Left lung (tissue), 10 donors: Measurements from ENCODE around the gene IL16. TPM values are rescaled to one million over a fixed set of nuclear protein-coding genes. Genes with fewer than 3 reads are reported as not detected.
A peak's percentile ranks its signal among the peaks of the same experiment; 100 is the strongest.

Experiments used
- ATAC-seq: fragments of 200-7000 bp; cut with Tn5 transposase; one replicate; pipeline ENCODE4 v1.9.1; 2020; ENCODE audit warnings: moderate library complexity
- DNase-seq, 4 donors: peaks; one replicate each; pipeline ENCODE4 v3.0.0-alpha.2; 2013 to 2020
- H3K27ac ChIP-seq, 2 donors: fragments of 200-600 bp; sonication (generic) in 1 of 2; one replicate each; pipeline versions ENCODE4 v1.5.0 to v1.8.0; 2020 to 2021
- H3K27me3 ChIP-seq, 2 donors: fragments of 200-600 bp; sonication (generic) in 1 of 2; one replicate each; pipeline versions ENCODE4 v1.5.0 to v1.8.0; 2020 to 2021
- H3K36me3 ChIP-seq, 2 donors: fragments of 200-600 bp; sonication (generic) in 1 of 2; one replicate each; pipeline versions ENCODE4 v1.5.0 to v1.8.0; 2020 to 2021
- H3K4me1 ChIP-seq, 2 donors: fragments of 200-600 bp; one replicate each; pipeline ENCODE4 v1.8.0; 2021
- H3K4me3 ChIP-seq, 2 donors: fragments of 200-600 bp; sonication (generic) in 1 of 2; one replicate each; pipeline versions ENCODE4 v1.5.0 to v1.8.0; 2020 to 2021; ENCODE audit warnings: mild to moderate bottlenecking in 1 of 2
- H3K9me3 ChIP-seq, 2 donors: fragments of 200-600 bp; sonication (generic) in 1 of 2; one replicate each; pipeline versions ENCODE4 v1.5.0 to v1.8.0; 2020 to 2021
- intact Hi-C, 2 donors: fragments of 100-400 bp; cut with DNase I; formaldehyde crosslinking; loops; one replicate each; pipeline versions ENCODE4 v1.11.2 to v1.14.2; 2022
- polyA plus RNA-seq, 6 donors: library from polyadenylated mRNA; unstranded; fragments of 120-200 nt; gene quantifications; one replicate each; pipeline ENCODE4 v1.2.1, GENCODE V29; 2013; ENCODE audit not compliant: insufficient read length in 6 of 6
- total RNA-seq, 2 donors: library from RNA; stranded (reverse); fragmentation: NEBNext Ultra II Directional; extraction: Animal tissue kit (Norgen Biotek cat#: 25700); gene quantifications; one replicate each; pipeline ENCODE4 v1.2.1, GENCODE V29; 2021
- TF ChIP-seq, protein P1 (sequence below), 2 donors: fragments of 200-600 bp; sonication (generic) in 1 of 2; IDR thresholded peaks; one replicate each; pipeline versions ENCODE4 v1.5.0 to v1.8.0; 2021; ENCODE audit warnings: antibody characterized with exemption in 2 of 2
- donor health status: DM: no; HTN: yes; CAD: no.
- donor health status: DM: no; HTN: no; CAD: no.

IL16 gene
- total and polyA plus RNA-seq, 8 donors = 11.4 to 34.3 (median 14.9) TPM

DNA sequence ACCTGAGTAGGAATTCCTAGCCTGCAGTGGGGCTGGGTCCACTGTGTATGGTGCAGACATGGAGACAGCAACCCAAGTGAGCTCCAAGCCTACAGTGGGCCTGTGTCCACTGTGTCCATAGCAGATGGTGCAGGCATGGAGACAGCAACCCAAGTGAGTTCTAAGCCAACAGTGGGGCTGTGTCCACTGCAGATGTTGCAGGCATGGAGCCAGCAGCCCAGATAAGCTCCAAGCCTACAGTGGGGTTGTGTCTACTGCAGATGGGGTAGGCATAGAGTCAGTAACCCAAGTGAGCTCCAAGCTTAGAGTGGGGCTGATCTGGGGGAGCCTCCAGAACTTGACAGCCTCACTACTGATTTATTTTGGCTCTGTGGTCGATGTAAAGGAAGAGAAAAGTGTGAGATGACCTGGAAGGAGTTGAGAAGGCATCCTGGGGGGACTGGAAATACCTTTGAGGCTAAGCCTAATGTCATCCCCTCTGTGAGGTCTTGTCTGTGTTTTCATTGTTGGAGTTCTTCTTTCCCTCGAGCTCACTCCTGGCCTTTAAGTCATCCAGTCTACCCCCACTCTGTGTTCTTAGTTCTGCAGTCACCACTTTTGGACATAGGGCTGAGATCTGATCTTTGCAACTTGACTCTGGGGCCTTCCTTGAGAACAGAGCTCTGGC is 22.4 kb upstream of the IL16 start:
- no peaks in the 10 kb centered on the region for H3K36me3 ChIP-seq
- DNase-seq (no peak), ATAC-seq (no peak)
- no peaks in the 10 kb centered on the region for H3K9me3 ChIP-seq
- no peaks in the 10 kb centered on the region for H3K27me3 ChIP-seq
- H3K4me3 ChIP-seq = no peak overlapping the region
- intact Hi-C loops = no loop called here
- H3K27ac ChIP-seq = no peak overlapping the region
- TF ChIP-seq, protein P1, sequence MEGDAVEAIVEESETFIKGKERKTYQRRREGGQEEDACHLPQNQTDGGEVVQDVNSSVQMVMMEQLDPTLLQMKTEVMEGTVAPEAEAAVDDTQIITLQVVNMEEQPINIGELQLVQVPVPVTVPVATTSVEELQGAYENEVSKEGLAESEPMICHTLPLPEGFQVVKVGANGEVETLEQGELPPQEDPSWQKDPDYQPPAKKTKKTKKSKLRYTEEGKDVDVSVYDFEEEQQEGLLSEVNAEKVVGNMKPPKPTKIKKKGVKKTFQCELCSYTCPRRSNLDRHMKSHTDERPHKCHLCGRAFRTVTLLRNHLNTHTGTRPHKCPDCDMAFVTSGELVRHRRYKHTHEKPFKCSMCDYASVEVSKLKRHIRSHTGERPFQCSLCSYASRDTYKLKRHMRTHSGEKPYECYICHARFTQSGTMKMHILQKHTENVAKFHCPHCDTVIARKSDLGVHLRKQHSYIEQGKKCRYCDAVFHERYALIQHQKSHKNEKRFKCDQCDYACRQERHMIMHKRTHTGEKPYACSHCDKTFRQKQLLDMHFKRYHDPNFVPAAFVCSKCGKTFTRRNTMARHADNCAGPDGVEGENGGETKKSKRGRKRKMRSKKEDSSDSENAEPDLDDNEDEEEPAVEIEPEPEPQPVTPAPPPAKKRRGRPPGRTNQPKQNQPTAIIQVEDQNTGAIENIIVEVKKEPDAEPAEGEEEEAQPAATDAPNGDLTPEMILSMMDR (IDR thresholded peaks at IDR 0.05) = no peak
- H3K4me1 ChIP-seq = peaks cover 0 to 3% of the 10 kb centered on the region in 2 donors

DNA sequence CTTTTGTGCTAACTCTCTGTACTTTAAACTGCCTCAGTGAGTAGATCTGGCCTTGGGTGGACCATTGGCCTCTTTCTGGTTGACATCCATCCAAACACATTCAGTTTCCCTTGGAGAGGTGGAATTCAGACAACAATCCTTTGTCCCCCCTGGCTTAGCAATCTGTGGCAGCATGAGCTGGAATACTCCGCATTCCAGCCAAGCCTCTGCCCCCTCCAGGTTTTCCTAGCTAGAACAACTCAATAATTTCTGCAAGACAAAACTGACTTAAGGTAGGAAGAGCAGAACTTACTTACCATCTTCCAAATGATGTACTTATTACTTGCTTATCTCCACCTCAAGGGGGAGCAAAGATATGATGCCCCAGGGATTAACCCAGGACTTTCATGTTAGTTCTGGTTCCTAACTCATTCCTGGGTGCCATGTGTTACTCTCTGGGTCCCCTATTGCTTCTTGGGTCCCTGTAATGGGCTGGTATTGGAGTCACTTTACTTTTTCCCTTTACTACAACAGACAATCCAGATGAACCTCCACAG is 21.8 kb upstream of the IL16 start:
- H3K4me3 ChIP-seq = no peak overlapping the region
- H3K4me1 ChIP-seq = peaks cover 0 to 3% of the 10 kb centered on the region in 2 donors
- ATAC-seq = no peak
- no peak overlapping the region for H3K27ac ChIP-seq
- DNase-seq = no peak
- TF ChIP-seq, protein P1 (IDR thresholded peaks at IDR 0.05) = no peak
- H3K9me3 ChIP-seq = no peaks in the 10 kb centered on the region
- no peaks in the 10 kb centered on the region for H3K27me3 ChIP-seq
- intact Hi-C loops = no loop called here
- no peaks in the 10 kb centered on the region for H3K36me3 ChIP-seq

DNA sequence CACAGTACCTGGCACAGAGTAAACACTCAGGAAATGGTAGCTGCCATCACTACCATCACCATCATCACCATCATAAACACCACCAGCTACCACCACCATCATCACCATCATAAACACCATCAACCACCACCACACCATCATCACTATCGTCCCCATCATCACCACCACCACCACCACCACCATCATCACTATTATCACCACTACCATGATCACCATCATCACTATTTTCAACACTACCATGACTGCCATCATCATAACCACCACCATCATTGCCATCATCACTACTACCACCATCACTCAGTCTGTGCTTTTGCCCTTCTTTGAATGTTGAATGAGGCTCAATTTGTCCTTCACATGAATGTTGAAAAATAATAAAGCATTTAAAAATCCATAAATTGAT is 21.2 kb upstream of the IL16 start:
- no peak overlapping the region for H3K4me3 ChIP-seq
- no peak for ATAC-seq
- no peaks in the 10 kb centered on the region for H3K36me3 ChIP-seq
- H3K27ac ChIP-seq = no peak overlapping the region
- no peaks in the 10 kb centered on the region for H3K9me3 ChIP-seq
- DNase-seq = no peak
- intact Hi-C loops = no loop called here
- H3K27me3 ChIP-seq = no peaks in the 10 kb centered on the region
- peaks cover 0 to 3% of the 10 kb centered on the region in 2 donors for H3K4me1 ChIP-seq
- TF ChIP-seq, protein P1 (IDR thresholded peaks at IDR 0.05) = no peak

DNA sequence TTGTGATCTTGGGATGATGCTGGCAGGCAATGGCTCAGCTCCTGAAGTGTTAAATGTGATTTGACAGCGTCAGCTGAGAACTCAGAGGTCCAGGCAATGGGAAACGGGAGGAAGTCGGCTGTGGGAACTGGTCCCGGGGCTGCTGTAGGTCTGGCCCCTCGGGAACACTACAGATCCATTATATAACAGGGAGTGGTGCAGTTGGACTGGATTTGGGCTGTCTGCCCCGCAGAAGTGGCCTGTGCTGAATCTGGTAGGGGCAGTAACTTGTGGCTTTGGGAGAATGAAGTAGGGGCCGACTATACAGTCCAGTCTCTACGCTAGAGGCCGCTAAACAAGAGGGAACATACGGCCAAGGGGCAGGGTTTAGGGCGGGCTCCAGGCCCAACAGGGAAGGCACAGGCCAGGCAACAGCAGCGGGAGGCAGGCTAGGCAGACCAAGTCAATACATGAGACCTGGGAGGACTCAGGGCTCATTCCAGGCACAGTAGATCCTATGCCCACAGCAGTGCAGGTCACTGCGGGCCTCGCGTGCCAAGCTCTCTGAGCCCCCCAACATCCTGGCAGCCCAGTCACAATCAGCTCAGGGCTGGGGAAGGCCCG is 20.3 kb upstream of the IL16 start:
- DNase-seq (no peak), ATAC-seq (peak; percentile 56)
- Histone ChIP-seq H3K36me3 (no peaks in the 10 kb centered on the region), H3K27me3 (peaks cover 0 to 4% of the 10 kb centered on the region in 2 donors), H3K4me1 (peaks cover 0 to under 1% of the 10 kb centered on the region in 2 donors), H3K9me3 (no peaks in the 10 kb centered on the region), H3K4me3 (no peak overlapping the region), H3K27ac (peak overlapping the region; percentile 11 to 44)
- intact Hi-C loops = no loop called here
- TF ChIP-seq, protein P1 (IDR thresholded peaks at IDR 0.05) = no peak

DNA sequence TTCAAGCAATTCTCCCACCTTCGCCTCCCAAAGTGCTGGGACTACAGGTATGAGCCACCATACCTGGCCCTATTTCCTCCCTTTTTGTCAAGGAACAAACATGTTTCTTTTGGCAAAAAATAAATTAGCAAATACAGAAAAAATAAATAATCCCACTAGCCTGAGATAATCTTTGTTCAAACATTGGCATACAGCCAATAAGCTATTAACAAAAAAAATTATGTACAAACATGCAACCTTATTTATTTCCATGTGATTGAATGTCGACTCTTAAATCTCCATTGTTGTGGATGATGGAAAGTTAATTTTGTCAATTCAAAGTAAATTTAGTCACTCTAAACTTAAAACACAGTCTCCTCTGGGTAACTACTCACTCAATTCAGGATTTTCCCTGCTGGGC is 18.3 kb upstream of the IL16 start:
- Histone ChIP-seq H3K4me1 (peaks cover 0 to 6% of the 10 kb centered on the region in 2 donors), H3K27ac (no peak overlapping the region), H3K36me3 (no peaks in the 10 kb centered on the region), H3K9me3 (no peaks in the 10 kb centered on the region), H3K4me3 (no peak overlapping the region), H3K27me3 (peaks cover 0 to 22% of the 10 kb centered on the region in 2 donors)
- intact Hi-C loops = no loop called here
- DNase-seq (no peak), ATAC-seq (no peak)
- TF ChIP-seq, protein P1 (IDR thresholded peaks at IDR 0.05) = no peak
